Measurements from ENCODE around the gene ST6GALNAC3. TPM values are rescaled to one million over a fixed set of nuclear protein-coding genes. Genes with fewer than 3 reads are reported as not detected.
A peak's percentile ranks its signal among the peaks of the same experiment; 100 is the strongest.

Gene ST6GALNAC3
- total RNA-seq, 2 experiments from 2014 or later = 0.50 to 1.2 TPM

GRCh38 chr1:76291737-76292136 is 217.2 kb downstream of the ST6GALNAC3 start:
- Histone ChIP-seq H3K36me3 (ENCODE audit: insufficient read depth, low read length) (no peaks in the 10 kb centered on the region), H3K4me3 (ENCODE audit: low read depth, low read length, poor library complexity, severe bottlenecking) (no peak overlapping the region), H4K20me1 (ENCODE audit: insufficient read depth, low read length) (no peaks in the 10 kb centered on the region), H3K9me3 (ENCODE audit: low read length) (no peaks in the 10 kb centered on the region), H3K4me2 (ENCODE audit: low read length) (peak overlapping the region; percentile 83), H3K27ac (ENCODE audit: low read depth, low read length, poor library complexity, severe bottlenecking) (peak overlapping the region; percentile 95), H3K79me2 (ENCODE audit: insufficient read depth, low read depth, low read length) (no peaks in the 10 kb centered on the region), H2AFZ (ENCODE audit: low read length) (peak overlapping the region; percentile 88), H3K9me2 (ENCODE audit: insufficient read depth, low read length) (no peaks in the 10 kb centered on the region), H3K4me1 (ENCODE audit: insufficient read depth, low read length, poor library complexity, severe bottlenecking) (peaks cover 94% of the 10 kb centered on the region)
- ChIA-PET POLR2A (interaction anchor here (0.8 to 1.3 kb wide), 4 partner anchors 24 to 137 kb away, joined by 3 to 4 read pairs (median 3); no protein-coding TSS in a partner anchor), CTCF (ENCODE audit: unreplicated experiment) (no interaction called here)
- no peak for TF ChIP-seq CTCF (conservative IDR thresholded peaks at IDR 0.05; ENCODE audit: low read length)
- no peak for TF ChIP-seq EZH2phosphoT487 (IDR thresholded peaks at IDR 0.05; ENCODE audit: borderline replicate concordance, low read depth, low read length)
- no peak for DNase-seq (ENCODE audit: low spot score)
- no TSS peak for BruUV-seq (replicated peaks)
- intact Hi-C loops (cut with micrococcal nuclease; ENCODE audit: unreplicated experiment) = loop anchor here (5.0 kb wide), 3 partner anchors 74 to 564 kb away; partner anchors contain the start of gene RABGGTB

- DNase-seq (ENCODE audit: low spot score) = peak; percentile 37
- Histone ChIP-seq H3K9me3 (ENCODE audit: low read length) (no peaks in the 10 kb centered on the region), H3K4me2 (ENCODE audit: low read length) (peak overlapping the region; percentile 83), H3K4me1 (ENCODE audit: insufficient read depth, low read length, poor library complexity, severe bottlenecking) (peaks cover 94% of the 10 kb centered on the region), H3K27ac (ENCODE audit: low read depth, low read length, poor library complexity, severe bottlenecking) (peak overlapping the region; percentile 95), H3K4me3 (ENCODE audit: low read depth, low read length, poor library complexity, severe bottlenecking) (peak overlapping the region; percentile 17), H4K20me1 (ENCODE audit: insufficient read depth, low read length) (no peaks in the 10 kb centered on the region), H3K79me2 (ENCODE audit: insufficient read depth, low read depth, low read length) (no peaks in the 10 kb centered on the region), H2AFZ (ENCODE audit: low read length) (peak overlapping the region; percentile 88), H3K36me3 (ENCODE audit: insufficient read depth, low read length) (no peaks in the 10 kb centered on the region), H3K9me2 (ENCODE audit: insufficient read depth, low read length) (no peaks in the 10 kb centered on the region)
- intact Hi-C loops (cut with micrococcal nuclease; ENCODE audit: unreplicated experiment) = loop anchor here (5.0 kb wide), 3 partner anchors 75 to 565 kb away; partner anchors contain the start of gene RABGGTB
- no TSS peak for BruUV-seq (replicated peaks)
- TF ChIP-seq EZH2phosphoT487 (IDR thresholded peaks at IDR 0.05; ENCODE audit: borderline replicate concordance, low read depth, low read length) = no peak
- CTCF ChIA-PET (ENCODE audit: unreplicated experiment) = no interaction called here
- POLR2A ChIA-PET = interaction anchor here (1.1 to 1.3 kb wide), 2 partner anchors 25 to 32 kb away, joined by 3 to 4 read pairs; no protein-coding TSS in a partner anchor
Observed at GRCh38 chr1:76292418-76293184, 218.1 kb downstream of the ST6GALNAC3 start.

DNA sequence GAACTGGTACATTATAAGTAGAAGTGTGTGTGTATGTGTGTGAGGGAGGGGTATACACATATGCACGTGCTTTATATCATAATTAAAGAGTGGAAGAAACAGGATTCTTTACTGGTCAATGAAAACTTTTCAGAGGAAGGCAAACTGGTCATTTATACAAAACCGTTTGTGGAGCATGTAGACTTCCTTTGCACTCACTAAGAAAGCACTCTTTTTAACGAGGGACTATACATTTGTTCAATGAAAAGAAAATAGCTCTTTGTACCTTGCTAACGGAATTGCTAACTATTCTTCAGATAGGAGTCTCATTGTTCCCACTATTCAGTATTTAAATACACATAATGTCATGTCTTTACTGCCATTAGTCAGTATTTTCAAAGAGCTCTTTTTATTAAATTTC is 219.3 kb downstream of the ST6GALNAC3 start:
- POLR2A ChIA-PET = interaction anchor here (0.5 to 3.4 kb wide), 20 partner anchors 8 to 149 kb away, joined by 3 to 24 read pairs (median 3); no protein-coding TSS in a partner anchor
- peak overlapping the region; percentile 62 for H3K4me3 ChIP-seq (ENCODE audit: low read depth, low read length, poor library complexity, severe bottlenecking)
- H3K9me3 ChIP-seq (ENCODE audit: low read length) = no peaks in the 10 kb centered on the region
- H3K9me2 ChIP-seq (ENCODE audit: insufficient read depth, low read length) = no peaks in the 10 kb centered on the region
- peak overlapping the region; percentile 83 for H3K4me2 ChIP-seq (ENCODE audit: low read length)
- peaks cover 87% of the 10 kb centered on the region for H3K4me1 ChIP-seq (ENCODE audit: insufficient read depth, low read length, poor library complexity, severe bottlenecking)
- TF ChIP-seq EZH2phosphoT487 (IDR thresholded peaks at IDR 0.05; ENCODE audit: borderline replicate concordance, low read depth, low read length) (no peak), CTCF (conservative IDR thresholded peaks at IDR 0.05; ENCODE audit: low read length) (no peak)
- no peaks in the 10 kb centered on the region for H4K20me1 ChIP-seq (ENCODE audit: insufficient read depth, low read length)
- BruUV-seq (replicated peaks) = no TSS peak
- peak overlapping the region; percentile 88 for H2AFZ ChIP-seq (ENCODE audit: low read length)
- H3K36me3 ChIP-seq (ENCODE audit: insufficient read depth, low read length) = no peaks in the 10 kb centered on the region
- no peaks in the 10 kb centered on the region for H3K79me2 ChIP-seq (ENCODE audit: insufficient read depth, low read depth, low read length)
- CTCF ChIA-PET (ENCODE audit: unreplicated experiment) = no interaction called here
- H3K27ac ChIP-seq (ENCODE audit: low read depth, low read length, poor library complexity, severe bottlenecking) = peak overlapping the region; percentile 95
- DNase-seq (ENCODE audit: low spot score) = no peak
- intact Hi-C loops (cut with micrococcal nuclease; ENCODE audit: unreplicated experiment) = loop anchor here (2.0 to 5.0 kb wide), 4 partner anchors 77 to 567 kb away; partner anchors contain the start of gene RABGGTB

All from OCI-LY7 (cell line).